HG03342 (cell line): Measurements from ENCODE around the gene DYNC1I2.
"Not testable (repeated sequence)": the region's sequence is repeated elsewhere in the genome, so short reads cannot be mapped to it uniquely, and the experiment has no call there.

Experiments
- ATAC-seq: cut with Tn5 transposase; IDR thresholded peaks from one replicate; pipeline ENCODE4 v1.9.1; 2021; ENCODE audit warnings: mild to moderate bottlenecking, moderate library complexity; ENCODE audit not compliant: unreplicated experiment

DYNC1I2 gene

DNA sequence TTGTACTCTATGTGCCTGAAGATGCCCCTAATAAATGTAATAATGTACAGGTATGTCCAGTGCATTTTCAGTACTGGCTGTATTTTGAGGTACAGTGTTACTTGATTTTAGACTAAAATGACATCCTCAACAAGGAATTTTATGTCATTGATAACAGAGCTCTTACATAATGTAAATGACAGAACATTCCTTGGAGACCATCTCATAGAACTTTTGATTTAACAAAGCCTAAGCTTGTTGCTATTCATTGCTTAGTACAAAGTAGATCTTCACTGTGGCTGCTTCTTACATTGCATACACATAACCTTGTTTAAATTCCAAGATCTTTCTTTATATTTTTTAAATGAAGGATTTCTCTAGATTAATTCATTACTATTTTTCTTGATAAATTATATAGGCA is 24.1 kb downstream of the DYNC1I2 start:
- ATAC-seq: no peak

DNA sequence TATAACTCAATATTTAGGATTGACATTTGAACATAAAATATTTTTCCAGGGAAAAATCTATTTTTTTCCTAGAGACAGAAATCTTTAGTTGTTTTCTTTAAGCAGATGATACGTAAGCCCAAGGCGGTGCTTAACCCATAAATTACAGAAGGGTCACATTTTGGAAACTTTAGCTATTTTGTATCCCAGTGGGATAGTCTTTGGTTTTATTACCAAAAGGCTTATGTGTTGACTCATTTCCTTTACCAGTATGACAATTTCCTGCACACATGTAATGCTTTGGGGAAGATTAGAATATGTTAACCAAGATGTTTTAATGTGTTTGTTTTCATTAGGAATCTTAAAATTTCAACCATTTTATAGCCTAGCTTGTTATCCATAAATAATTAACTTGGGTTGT is 24.8 kb downstream of the DYNC1I2 start:
- no peak for ATAC-seq

DNA sequence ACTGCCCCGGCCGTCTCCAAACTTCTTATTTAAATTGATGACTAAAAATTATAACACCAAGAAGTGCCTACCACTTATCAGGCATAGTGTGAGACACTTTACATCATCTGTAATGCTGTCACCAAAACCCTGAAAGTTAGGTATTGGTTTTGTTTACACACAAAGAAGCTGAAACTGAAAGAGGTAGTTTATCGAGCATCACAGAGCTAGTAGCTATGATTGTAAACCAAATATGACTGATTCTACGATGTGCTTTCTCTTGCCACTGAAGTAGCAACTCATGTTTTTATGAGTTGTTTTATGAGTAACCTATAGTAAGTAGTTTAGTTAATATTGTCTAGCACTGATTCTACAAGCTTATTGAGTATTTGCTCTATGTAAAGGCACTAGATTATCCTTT is 31.5 kb downstream of the DYNC1I2 start:
- ATAC-seq: no peak

DNA sequence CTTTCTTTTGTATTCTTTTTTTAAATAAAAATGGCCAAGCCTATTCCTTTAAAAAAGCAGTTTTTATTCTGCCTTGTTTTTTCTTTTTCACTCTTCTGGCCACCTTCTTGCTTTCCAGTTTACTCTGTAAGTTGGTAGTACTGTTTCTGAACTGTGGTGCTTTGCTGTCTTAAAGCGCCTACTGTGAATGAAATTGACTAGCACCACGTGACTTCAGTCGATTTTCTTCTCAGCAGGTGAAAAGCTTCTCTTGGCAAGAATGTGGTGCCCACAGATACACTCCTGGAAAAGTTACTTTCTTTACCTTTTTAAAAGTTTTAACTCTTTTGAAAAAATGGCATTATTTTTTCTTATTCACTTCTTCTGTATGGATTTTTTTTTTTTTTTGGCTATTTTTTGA is 32.4 kb downstream of the DYNC1I2 start:
- no peak for ATAC-seq

DNA sequence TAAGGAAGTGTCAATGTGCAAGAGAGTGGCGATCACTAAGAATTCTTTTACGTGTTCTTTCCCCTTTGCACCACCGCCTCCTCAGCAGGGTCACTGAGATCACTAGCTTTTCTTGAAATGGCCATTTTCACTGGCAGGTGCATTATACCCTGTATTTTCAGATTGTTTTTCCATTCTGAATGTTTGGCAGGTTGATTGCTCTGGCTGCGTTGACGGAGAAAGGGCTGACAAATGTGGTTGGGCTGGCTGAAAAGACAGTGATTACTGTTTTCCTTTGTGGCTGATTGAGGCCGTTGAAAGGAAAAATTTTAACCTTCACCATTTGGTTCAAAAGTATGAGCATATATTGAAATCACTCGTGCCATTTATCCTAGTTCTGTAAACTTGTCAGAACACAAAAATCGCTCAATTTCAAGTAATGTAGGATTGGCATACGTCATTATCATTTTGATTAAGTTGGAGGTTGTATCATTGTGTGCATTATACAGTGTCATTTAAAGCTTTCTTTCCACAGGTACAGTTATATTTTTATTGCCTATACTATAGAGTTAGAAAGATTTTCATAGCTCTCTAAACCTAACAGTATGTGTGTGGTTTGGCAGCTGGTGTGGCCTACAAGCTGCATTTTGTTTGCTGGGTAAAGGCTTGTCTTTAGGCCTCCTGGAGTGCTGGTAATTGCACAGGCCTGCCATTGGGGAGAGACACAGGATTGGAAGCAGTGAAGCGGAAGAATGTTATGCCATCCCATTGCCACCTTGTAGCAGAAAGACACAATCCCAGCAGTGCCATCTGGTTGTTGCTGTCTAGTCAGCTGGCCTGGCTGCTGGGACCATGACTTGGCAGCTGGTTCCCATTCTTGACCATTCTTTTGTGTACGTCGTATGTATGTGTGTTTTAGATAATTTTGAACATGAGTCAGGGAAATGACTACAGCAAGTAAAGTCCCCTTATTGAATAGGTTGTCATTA is 36.7 kb downstream of the DYNC1I2 start:
- ATAC-seq: no peak

DNA sequence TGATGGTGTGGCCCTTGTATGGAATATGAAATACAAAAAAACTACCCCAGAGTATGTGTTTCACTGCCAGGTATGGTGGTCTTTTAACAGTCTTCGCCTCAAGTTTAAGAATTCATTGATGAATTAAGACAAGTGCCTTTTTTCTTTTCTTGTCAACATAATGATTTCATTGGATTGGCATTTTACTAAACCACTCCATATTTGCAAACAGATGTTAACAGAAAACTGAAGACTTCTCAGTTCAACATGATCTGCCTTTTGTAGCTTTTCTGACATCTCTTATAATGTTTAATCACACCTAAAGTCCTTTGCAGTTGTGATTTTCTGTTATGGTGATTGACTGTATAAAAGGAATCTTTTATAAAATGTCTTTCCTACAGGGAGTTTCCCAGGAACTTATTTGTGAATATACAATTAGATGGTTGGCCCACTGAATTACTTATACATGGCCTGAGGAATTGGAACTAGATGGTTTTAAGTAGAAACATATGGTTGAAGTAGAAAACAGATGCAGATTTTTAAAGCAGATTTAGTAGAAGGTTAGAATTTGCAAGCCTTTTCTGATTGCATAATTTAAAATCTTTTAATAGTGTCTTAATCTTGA is 39.7 kb downstream of the DYNC1I2 start:
- no peak for ATAC-seq

DNA sequence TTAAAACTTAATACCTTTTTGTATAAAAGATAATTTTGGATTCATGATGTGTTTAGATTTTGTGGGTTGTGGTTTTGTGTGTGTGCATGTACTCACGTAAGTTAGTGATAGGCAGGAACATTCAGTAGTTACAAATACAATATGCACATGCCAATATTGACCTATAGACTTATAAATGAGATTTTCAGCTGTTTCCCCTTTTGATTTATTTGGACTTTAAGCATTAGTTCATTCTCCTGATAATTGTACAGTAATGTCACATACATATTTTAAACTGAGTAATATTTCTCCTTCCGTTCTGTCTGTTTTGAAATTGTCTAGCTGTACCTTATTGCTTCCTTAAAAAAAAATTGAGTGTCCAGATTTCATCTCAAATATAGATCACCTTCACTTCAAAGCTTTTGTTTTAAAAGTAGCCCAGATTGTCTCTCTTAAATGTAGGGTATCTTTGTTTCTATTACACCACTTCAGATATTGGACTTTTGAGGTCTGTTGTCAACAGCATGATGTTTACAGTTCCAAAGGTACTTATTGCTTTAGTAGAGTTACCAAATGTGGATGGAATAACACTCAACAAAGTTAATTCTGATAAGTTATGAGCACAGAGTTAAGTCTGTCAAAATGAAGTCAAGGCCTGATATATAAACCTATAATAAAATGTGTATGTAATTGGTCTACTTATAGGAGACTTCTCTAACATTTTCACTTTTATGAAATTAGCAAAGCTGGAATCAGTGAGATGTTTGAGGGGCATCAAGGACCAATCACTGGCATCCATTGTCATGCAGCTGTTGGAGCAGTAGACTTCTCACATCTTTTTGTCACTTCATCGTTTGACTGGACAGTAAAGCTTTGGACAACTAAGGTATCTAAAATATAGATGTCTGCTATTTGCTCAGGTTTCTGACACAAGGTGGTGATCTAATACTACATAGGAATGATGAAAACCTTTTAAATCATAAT is 42.0 kb downstream of the DYNC1I2 start:
- ATAC-seq: no peak

DNA sequence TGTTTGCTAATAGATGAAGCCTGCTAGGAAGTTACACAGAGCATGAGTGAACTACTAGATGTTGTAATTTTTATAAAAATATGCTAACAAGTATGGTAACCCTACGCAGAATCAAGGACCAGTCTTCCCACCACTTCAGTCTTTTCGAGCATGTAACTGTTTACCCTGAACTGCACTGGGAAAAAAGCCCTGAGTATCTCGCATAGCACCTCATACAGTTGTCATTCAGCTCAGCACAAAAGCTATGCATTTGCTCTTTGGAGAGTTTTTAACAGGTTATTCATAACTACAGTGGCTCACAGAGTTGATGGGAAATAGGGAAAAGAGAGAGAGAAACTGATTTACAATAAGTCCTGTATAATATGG is 42.7 kb downstream of the DYNC1I2 start:
- no peak for ATAC-seq

DNA sequence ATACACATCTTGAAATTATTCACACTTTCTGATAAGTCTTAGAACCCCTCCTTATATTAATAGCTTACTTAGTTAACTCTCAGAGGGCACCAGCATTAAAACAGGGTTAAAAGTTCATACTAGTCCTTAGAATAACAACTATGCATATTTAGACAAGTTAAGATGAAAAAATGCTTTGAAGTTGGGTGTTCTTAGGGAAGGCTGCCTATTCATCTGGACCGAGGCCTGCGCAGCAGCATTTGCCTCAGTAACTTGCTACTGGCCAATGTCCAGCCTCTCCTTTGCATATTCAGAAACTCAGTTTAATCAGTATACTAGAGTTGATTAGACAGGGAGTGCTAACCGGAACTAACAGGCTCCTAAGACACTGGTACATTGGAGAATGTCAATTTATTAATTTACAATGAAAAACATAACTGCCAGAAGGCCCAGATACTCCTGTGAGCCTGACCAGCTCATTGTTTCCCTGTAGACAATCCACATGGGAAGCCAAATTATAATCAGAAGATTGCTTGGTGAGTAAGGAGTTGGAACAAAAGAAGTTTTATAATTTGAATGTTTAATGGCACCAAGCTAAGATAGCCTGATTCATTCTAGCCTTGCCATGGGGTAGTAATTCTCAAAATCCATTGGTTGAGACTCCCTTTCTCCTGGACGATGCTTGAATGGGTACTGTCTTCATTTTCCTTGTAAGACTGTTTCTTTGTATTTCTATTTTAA is 48.9 kb downstream of the DYNC1I2 start:
- ATAC-seq: no peak

DNA sequence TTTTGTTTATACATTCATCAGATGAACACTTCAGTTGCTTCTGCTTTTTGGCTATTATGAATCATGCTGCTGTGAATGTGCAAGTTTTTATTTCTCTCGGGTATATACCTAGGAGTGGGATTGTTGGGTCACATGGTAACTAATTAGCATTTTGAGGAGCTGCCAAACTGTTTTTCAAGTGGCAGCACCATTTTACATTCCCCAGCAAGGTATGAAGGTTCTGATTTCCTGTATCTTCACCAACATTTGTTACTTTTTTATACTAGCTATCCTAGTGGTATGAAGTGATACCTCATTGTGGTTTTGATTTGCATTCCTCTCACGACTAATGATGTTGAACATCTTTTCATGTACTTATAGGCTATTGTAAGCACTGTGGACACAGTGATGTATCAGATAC is 53.9 kb downstream of the DYNC1I2 start:
- ATAC-seq: no peak

DNA sequence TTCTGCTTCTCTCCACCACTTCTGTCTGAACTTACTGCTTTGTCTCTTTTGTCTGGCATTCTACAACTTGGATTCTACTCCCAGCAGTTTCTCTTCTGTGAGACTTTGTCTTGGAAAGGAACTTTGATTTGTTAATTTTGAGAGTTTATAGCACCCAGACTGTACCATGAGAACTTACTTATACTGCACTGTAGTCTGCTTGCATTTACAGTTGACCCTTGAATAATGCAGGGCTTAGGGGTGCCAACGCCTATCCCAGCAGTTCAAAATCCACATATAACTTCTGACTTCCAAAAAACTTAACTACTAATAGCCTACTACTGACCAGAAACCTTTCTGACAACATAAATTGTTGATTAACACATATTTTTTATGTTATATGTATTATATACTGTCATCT is 55.5 kb downstream of the DYNC1I2 start:
- ATAC-seq: no peak

DNA sequence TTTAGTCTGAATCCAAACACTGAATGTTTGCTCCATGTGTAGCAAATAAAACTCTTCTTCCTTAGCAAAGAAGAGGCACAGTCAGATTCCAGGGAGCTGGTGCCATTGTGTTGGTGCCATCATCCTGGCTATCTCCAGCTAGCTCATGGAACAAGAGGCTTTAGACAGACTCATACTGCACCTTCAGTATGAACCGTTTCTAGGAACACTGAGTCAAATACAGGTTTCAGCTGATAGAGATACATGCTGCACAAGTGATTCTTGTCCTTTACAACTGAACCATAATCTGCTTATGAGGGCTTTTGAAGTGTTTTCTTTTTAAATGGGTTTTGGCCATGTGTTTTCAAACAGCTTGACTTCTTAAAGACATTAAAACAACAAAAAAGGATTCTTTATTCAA is 57.9 kb downstream of the DYNC1I2 start:
- ATAC-seq: no peak

DNA sequence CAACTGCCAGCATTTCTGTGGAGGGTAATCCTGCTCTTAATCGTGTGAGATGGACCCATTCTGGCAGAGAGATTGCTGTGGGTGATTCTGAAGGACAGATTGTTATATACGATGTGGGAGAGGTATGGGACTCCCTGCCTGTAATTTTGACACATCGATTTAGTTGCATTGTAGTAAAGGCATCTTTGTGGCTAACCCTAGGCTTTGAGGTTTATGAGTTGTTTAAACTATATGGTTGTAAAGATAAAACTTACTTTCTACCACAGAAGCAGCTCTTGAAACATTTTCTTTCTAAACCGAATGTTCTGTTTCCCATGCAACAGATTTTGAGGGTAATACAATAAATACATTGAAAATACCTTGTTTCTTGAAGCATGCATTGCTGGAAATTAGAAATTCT is 58.5 kb downstream of the DYNC1I2 start:
- no peak for ATAC-seq

DNA sequence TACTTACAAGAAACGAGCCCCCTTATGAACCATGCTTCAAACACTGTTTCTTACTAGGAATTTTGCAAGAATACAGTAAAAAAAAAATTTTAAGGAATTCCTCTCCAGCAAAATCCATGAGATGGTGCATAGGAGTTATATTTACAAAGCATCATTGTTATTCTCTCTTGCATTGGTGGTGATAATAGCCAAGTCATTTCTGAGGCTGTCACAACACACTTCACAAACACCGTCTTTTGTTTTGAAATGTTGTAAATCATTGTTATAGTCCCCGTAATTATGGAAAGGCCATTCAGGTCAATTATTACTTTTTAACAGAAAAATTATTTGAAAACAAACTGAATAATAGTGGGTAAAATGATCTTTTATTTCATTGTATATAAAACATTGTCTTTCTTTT is 60.1 kb downstream of the DYNC1I2 start:
- ATAC-seq: no peak

DNA sequence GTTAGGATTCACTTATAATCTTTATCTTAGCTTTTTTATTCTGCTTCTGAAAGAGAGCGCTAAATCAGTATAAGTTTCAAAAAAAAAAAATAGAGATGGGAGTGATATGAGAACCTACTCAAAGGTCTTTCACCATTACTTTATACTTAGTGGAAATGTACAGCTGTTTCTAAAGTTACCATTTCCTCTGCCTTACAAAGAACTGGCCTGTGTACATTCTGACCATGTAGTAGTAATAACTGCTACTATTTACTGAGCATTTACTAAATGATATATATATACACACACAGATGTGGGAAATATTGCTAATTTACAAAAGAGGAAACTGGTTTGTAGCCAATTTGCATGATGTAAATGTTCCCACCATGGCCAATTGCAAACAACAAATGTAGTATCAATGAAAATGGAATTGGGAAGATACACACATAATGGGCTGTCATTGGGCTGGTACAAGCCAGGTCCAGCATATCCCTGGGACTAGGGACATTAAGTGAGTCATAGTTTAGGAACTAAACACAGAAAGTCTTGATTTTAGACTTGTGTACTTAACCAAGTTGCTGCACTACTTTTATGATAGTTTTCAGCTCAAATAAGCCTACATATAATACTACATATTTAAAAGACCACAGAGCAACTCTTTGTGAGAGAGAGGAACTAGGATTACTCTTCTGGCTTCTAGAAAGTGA is 67.1 kb downstream of the DYNC1I2 start:
- ATAC-seq: no peak

DNA sequence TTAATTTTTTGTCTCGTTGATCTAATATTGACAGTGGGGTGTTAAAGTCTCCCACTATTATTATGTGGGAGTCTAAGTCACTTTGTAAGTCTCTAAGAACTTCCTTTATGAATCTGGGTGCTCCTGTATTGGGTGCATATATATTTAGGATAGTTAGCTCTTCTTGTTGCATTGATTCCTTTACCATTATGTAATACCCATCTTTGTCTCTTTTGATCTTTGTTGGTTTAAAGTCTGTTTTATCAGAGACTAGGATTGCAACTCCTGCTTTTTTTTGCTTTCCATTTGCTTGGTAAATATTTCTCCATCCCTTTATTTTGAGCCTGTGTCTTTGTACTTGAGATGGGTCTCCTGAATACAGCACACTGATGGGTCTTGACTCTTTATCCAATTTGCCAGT is 71.5 kb downstream of the DYNC1I2 start:
- not testable (repeated sequence) for ATAC-seq

DNA sequence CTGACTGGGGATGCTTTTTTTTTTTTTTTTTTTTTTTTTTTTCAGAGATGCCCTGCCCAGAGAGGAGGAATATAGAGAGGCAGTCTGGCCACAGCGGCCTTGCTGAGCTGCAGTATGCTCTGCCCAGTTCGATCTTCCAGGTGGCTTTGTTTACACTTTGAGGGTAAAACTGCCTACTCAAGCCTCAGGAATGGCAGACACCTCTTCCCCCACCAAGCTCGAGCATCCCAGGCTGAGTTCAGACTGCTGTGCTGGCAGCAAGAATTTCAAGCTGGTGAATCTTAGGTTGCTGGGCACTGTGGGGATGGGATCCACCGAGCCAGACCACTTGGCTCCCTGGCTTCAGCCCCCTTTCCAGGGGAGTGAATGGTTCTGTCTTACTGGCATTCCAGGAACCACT is 73.9 kb downstream of the DYNC1I2 start:
- not testable (repeated sequence) for ATAC-seq

DNA sequence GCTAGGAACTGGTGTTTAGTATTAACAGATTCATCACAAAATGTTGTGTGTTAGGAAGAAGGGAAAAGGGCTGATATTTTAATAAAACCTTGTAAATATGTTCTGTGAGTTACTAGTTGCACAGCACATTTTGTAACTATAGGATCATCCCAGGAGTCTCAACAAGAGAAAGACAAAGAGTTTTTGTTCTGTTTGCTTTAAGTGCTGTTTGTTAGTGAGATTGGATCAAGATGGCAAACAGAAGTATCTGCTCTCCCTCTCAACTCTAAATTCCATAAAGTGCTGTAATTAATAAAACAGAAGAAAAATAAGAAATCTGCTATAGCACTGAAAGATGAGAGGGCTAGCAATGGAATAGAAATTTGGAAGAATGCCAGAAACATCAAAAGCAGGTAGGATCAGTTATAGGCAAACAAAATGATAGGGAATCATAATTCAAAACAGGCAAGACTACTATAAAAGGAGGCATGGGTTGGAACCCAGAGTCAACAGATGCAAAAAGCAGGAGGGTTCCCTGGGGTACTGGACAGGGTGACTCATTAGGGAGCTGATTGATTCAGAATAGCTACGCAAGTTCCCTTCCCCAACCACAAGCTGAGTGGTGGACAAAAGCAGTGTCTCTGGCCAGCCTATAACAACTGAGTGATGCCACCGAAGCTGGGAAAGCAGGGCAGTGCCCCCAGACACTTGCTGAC is 75.8 kb downstream of the DYNC1I2 start:
- no peak for ATAC-seq

DNA sequence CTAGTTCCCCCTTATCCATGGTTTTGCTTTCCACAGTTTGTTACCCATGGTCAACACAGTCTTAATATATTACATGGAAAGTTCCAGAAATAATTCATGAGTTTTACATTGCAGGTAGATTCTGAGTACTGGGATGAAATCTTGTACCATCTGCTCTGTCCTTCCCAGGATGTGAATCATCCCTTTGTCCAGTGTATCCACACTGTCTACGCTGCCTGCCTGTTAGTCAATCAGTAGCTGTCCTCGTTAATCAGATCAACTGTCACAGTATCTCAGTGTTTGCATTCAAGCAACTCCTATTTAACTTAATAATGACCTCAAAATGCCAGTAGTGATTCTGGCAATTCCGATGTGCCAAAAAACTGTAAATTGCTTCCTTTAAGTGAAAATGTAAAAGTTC is 76.3 kb downstream of the DYNC1I2 start:
- ATAC-seq: no peak

DNA sequence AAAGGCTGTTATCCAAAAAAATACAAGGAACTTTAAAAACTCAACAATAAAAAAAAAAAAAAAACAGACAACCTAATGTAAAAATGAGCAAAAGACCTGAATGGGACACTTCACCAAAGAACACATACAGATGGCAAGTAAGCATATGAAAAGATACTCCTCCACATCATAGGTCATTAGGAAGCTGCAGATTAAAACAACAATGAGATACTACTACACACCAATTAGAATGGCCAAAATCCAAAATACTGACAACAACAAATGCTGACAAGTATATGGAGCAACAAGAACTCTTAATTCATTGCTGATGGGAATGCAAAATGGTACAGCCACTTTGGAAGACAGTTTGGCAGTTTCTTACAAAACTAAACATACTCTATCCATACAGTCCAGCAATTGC is 84.2 kb downstream of the DYNC1I2 start:
- ATAC-seq: no peak
